Retinal pigment epithelial cell (primary cell): Measurements from ENCODE around the gene TCF23.
"Not testable (repeated sequence)": the region's sequence is repeated elsewhere in the genome, so short reads cannot be mapped to it uniquely, and the experiment has no call there.

Experiments
- DNase-seq: peaks from one replicate; pipeline ENCODE4 v3.0.0-alpha.2; 2010; ENCODE audit warnings: low read depth
- H3K4me3 ChIP-seq: 2 replicates; pipeline ENCODE4 v1.5.1; 2011; ENCODE audit warnings: mild to moderate bottlenecking, low read length, control low read depth, moderate library complexity
- CTCF ChIP-seq: conservative IDR thresholded peaks from 2 replicates; pipeline ENCODE4 v1.5.1; 2011; ENCODE audit warnings: low read depth, low read length, control low read depth, inconsistent platforms

TCF23 gene

DNA sequence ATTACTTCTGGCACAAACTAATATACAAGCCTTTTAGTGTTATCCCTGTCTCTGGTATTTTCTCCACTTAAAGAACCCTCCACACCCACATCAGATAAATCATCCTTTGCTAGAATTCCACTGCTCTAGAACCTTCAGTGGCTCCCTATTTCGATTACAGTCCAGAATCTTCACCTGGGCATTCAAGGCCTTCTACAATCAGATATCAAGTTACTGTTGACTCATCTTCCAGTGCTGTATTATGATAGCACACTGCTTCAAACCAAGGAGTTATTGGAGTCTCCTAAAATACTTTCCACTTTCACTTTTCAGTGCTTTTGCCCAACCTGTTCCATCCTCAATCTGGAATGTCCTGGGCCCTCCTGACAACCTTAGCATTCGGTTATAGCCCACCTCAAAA lies 33.3 kb upstream of the TCF23 start:
- DNase-seq, result no peak
- no peak for TF ChIP-seq CTCF
- no peak overlapping the region for H3K4me3 ChIP-seq

DNA sequence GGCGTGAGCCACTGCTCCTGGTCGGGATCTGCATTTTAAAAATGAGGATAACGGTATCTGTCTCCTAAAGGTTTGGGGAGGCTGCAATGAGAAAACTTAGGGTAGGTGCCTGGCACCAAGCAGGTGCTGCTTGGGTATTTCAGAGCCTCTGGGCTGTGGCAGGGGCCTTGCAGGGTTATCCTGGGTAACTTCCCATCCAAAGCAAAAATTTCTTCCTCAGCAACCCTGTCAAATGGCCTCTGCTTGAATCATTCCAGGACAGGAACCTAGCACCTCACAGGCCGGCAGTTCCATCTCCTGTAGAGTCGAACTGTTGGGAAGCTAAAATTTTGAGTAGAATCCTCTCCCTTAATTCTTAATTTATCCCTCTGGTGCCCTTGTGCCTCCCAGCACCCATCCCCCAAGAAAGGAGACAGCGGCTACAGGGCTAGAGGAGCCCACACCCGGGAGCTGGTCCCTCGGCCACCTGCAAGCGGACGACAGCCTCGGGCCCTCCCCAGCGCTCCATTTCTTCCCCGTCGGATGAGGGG lies 30.7 kb upstream of the TCF23 start:
- no peak for TF ChIP-seq CTCF
- no peak for DNase-seq
- peak overlapping the region; percentile 50 for H3K4me3 ChIP-seq

GRCh38 chr2:27118525-27119329 lies 30.1 kb upstream of the TCF23 start, which contains the start of gene CGREF1:
Gene CGREF1 (minus strand): TSS chr2:27119128. CDS start chr2:27104366, 14,762 bp downstream.
- no peak for TF ChIP-seq CTCF
- DNase-seq, result no peak
- H3K4me3 ChIP-seq, result peak within 1 kb of the TSS; percentile 50

DNA sequence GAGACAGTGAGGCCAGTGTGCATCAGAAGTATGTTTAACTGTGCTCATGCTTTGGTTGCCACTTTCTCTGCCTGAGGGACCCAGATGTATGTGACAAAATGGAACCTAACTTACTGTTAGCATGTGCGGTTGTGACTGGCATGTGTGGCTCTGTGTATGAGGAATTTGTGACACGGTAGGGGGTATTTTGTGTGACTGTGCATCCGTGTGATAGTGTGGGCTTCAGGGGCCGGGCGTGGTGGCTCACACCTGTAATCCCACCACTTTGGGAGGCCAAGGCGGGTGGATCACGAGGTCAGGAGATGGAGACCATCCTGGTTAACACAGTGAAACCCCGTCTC lies 29.5 kb upstream of the TCF23 start:
- peak overlapping the region; percentile 46 for H3K4me3 ChIP-seq
- not testable (repeated sequence) for DNase-seq

DNA sequence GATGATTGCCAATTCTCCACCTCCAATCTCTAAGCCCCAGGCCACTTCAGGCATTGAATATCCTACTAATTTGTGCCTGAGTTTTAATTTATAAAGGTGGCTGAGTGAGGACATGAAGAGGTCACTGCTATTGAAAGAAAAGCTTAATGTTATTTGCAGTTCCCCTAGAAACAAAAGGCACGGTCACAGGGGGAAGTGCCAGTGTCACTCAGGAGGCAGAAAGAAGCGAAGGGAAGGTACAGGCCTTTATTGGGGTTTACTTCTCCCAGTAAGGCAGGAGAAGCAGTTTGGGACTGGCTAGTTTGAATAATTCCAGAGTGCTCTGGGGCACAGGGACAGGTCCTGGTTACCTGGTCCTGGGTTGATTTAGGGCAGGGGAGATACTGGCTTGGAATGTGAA lies 26.9 kb upstream of the TCF23 start:
- no peak overlapping the region for H3K4me3 ChIP-seq
- no peak for DNase-seq
- TF ChIP-seq CTCF, result no peak

- no peak overlapping the region for H3K4me3 ChIP-seq
- no peak for DNase-seq
- no peak for TF ChIP-seq CTCF
Observed at GRCh38 chr2:27122791-27123190, 26.0 kb upstream of the TCF23 start.

DNA sequence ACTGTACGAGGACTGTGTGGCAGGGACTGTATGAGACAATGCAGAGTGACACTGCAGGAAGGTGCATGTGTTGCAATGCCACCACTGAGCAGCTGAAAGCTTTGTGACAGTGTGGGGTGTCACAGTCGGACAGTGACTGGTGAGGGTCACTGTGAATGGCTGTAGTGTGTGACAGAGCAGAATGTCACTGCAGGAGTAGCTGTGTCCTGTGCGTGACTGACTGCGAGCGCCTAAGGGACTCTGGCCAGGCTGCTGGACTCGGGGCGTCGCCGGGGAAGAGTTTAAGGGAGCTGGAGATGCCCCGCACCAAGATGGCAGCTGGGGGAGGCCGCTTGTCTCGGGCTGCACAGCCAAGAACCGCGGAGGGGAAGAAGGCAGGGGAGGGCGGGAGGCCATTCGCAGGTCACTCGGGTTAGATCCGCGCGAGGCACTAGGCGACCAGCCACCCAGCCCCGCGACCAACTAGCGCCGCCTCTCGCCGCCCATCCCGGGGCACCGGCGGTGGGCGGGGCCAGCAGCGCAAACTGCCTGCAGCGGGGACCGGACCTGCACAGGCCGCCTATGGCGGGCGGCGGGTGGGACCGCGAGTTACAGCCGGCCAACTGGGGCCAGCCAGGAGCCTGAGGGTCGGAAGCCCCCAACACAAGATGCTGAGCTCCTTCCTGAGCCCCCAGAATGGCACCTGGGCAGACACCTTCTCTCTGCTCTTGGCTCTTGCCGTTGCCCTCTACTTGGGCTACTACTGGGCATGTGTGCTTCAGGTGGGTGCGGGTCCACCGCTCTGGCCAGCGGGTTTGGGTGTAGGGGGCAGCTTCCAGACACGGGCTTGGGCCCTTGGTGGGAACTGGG lies 25.3 kb upstream of the TCF23 start, which contains the start of gene ABHD1:
TSS of gene ABHD1 (plus strand) at position 514 of the 849 bp plus-strand sequence. CDS start at position 648, 134 bp downstream.
- no peak for DNase-seq
- TF ChIP-seq CTCF, result no peak
- H3K4me3 ChIP-seq, result peak within 1 kb of the TSS; percentile 65
